A673 (cell line): Measurements from ENCODE around the gene STYXL1. TPM values are rescaled to one million over a fixed set of nuclear protein-coding genes. Genes with fewer than 3 reads are reported as not detected.

Experiments
- BruUV-seq: library from RNA; stranded (reverse); fragments of 400-500 nt; replicated peaks from 2 replicates; lab custom pipeline; 2021; lab: Mats Ljungman, UMichigan
- CTCF ChIA-PET: fragments of 300-600 bp; sonication (Branson Sonifier 250); formaldehyde crosslinking; loops from one replicate; lab custom pipeline; 2022; ENCODE audit warnings: antibody characterized with exemption; lab: Charles Lee
- POLR2A ChIA-PET: fragments of 300-600 bp; sonication (Branson Sonifier 250); formaldehyde crosslinking; loops from one replicate; lab custom pipeline; 2022; ENCODE audit warnings: antibody characterized with exemption; ENCODE audit not compliant: low non-redundant PET; lab: Charles Lee
- DNase-seq: peaks from one replicate; pipeline ENCODE4 v3.0.0-alpha.2; 2015; ENCODE audit warnings: low spot score
- H3K27ac ChIP-seq: fragments of 200-600 bp; sonication (generic); 2 replicates; pipeline ENCODE4 v1.5.1; 2016; ENCODE audit warnings: mixed run types, low read depth, mild to moderate bottlenecking, mixed read lengths, antibody characterized with exemption, low read length; ENCODE audit not compliant: poor library complexity, severe bottlenecking
- H3K27me3 ChIP-seq: fragments of 200-600 bp; sonication (generic); replicated peaks from 2 replicates; pipeline ENCODE4 v1.6.1; 2017; ENCODE audit warnings: mixed run types, low read depth, mild to moderate bottlenecking, mixed read lengths, antibody characterized with exemption, low read length; ENCODE audit not compliant: insufficient read depth, poor library complexity
- H3K36me3 ChIP-seq: fragments of 200-600 bp; sonication (generic); 2 replicates; pipeline ENCODE4 v1.6.1; 2016; ENCODE audit warnings: mixed run types, mild to moderate bottlenecking, mixed read lengths, antibody characterized with exemption, low read length; ENCODE audit not compliant: insufficient read depth, poor library complexity, severe bottlenecking
- H3K4me1 ChIP-seq: fragments of 200-600 bp; sonication (generic); 2 replicates; pipeline ENCODE4 v1.6.1; 2017; ENCODE audit warnings: mixed run types, mild to moderate bottlenecking, mixed read lengths, antibody characterized with exemption, low read length; ENCODE audit not compliant: insufficient read depth, poor library complexity, severe bottlenecking
- H3K4me3 ChIP-seq: fragments of 200-600 bp; sonication (generic); 2 replicates; pipeline ENCODE4 v1.5.1; 2016; ENCODE audit warnings: low read depth, mixed run types, mild to moderate bottlenecking, mixed read lengths, low read length; ENCODE audit not compliant: poor library complexity, severe bottlenecking
- H3K9me3 ChIP-seq: fragments of 200-600 bp; sonication (generic); 2 replicates; pipeline ENCODE4 v1.6.1; 2016; ENCODE audit warnings: mixed run types, low read depth, mild to moderate bottlenecking, mixed read lengths, antibody characterized with exemption, low read length; ENCODE audit not compliant: poor library complexity, severe bottlenecking
- EZH2 ChIP-seq: fragments of 200-600 bp; sonication (generic); IDR thresholded peaks from 2 replicates; pipeline ENCODE4 v1.6.1; 2017; ENCODE audit warnings: borderline replicate concordance, low read depth, mild to moderate bottlenecking, mixed read lengths, antibody characterized with exemption, low read length; ENCODE audit not compliant: poor library complexity, severe bottlenecking
- intact Hi-C: fragments of 100-400 bp; cut with micrococcal nuclease; formaldehyde crosslinking; loops from one replicate; pipeline ENCODE4 v1.10.0; 2022; ENCODE audit not compliant: unreplicated experiment
- total RNA-seq: library from RNA; stranded (reverse); gene quantifications from 2 replicates; pipeline ENCODE4 v1.2.3, GENCODE V29; 2021
- TF ChIP-seq, protein P1 (sequence below): fragments of 300-800, 200-600 bp; sonication (generic); conservative IDR thresholded peaks from 2 replicates; pipeline ENCODE4 v1.5.1; 2017; ENCODE audit warnings: low read depth, mild to moderate bottlenecking, antibody characterized with exemption, low read length, moderate library complexity, mixed read lengths

STYXL1 gene
- total RNA-seq, 1 experiment from 2014 or later, result 36.3 TPM

GRCh38 chr7:75984130-75985008, 63.4 kb downstream of the STYXL1 start:
- no peak overlapping the region for H3K27ac ChIP-seq
- intact Hi-C loops, result no loop called here

GRCh38 chr7:75983471-75984129, 64.2 kb downstream of the STYXL1 start:
- no peak overlapping the region for H3K4me3 ChIP-seq

More at GRCh38 chr7:75984130-75985008, 63.4 kb downstream of the STYXL1 start:
- DNase-seq, result no peak
- H3K4me1 ChIP-seq, result no peaks in the 10 kb centered on the region
- ChIA-PET CTCF (no interaction called here), POLR2A (interaction anchor here (0.6 kb wide), 1 partner anchor 1393 kb away, joined by 3 read pairs; no protein-coding TSS in a partner anchor)
- BruUV-seq, result no TSS peak
- H3K9me3 ChIP-seq, result no peaks in the 10 kb centered on the region
- no peak for TF ChIP-seq EZH2
- TF ChIP-seq, protein P1, sequence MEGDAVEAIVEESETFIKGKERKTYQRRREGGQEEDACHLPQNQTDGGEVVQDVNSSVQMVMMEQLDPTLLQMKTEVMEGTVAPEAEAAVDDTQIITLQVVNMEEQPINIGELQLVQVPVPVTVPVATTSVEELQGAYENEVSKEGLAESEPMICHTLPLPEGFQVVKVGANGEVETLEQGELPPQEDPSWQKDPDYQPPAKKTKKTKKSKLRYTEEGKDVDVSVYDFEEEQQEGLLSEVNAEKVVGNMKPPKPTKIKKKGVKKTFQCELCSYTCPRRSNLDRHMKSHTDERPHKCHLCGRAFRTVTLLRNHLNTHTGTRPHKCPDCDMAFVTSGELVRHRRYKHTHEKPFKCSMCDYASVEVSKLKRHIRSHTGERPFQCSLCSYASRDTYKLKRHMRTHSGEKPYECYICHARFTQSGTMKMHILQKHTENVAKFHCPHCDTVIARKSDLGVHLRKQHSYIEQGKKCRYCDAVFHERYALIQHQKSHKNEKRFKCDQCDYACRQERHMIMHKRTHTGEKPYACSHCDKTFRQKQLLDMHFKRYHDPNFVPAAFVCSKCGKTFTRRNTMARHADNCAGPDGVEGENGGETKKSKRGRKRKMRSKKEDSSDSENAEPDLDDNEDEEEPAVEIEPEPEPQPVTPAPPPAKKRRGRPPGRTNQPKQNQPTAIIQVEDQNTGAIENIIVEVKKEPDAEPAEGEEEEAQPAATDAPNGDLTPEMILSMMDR, result no peak
- H3K36me3 ChIP-seq, result peaks cover 34% of the 10 kb centered on the region
- H3K4me3 ChIP-seq, result no peak overlapping the region
- no peaks in the 10 kb centered on the region for H3K27me3 ChIP-seq

DNA sequence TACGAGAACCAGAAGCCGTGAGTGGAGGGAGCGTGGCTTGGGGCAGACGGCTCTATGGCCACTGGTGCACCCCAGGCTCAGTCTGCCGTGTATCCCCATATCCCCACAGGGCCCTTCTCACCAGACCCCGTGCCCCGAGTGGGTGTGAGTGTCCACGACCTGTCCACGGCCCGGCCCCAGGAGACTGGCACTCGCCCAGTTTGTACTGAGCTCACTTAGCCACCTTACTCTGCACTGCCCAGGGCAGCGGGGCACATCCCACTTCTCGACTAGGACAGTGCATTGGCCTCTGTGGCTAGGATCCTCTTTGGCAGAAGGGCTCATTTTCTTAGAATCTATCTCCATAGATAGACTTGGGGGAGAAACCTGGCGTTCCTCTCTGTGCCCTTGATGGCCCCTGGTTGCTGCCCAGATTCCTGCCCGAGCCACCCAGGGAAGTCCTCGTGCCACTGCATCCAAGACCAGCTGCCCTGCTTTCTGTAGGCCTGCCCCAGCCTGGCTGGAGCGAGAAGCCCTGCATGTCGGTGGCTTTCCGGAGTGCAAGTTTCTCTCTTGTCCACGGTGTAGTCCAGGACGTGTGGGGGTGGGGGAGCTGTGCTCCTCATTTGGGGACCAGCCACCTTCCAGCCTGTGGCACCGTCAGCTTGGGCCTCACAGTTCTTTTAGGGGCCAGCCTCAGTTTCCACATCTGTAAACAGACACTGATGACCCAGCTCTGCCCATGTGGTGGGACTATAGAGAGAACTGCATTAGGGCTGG, 65.3 kb downstream of the STYXL1 start:
- H3K27ac ChIP-seq, result no peak overlapping the region
- no peak overlapping the region for H3K4me3 ChIP-seq
- intact Hi-C loops, result no loop called here
- TF ChIP-seq, protein P1, result no peak
- TF ChIP-seq EZH2, result no peak
- POLR2A ChIA-PET, result no interaction called here
- peaks cover 34% of the 10 kb centered on the region for H3K36me3 ChIP-seq
- H3K9me3 ChIP-seq, result no peaks in the 10 kb centered on the region
- DNase-seq, result no peak
- BruUV-seq, result no TSS peak
- no peaks in the 10 kb centered on the region for H3K4me1 ChIP-seq
- no peaks in the 10 kb centered on the region for H3K27me3 ChIP-seq
- CTCF ChIA-PET, result no interaction called here

More at GRCh38 chr7:75983471-75984129, 64.2 kb downstream of the STYXL1 start:
- Histone ChIP-seq H3K36me3 (peaks cover 34% of the 10 kb centered on the region), H3K9me3 (no peaks in the 10 kb centered on the region), H3K4me1 (no peaks in the 10 kb centered on the region), H3K27ac (no peak overlapping the region), H3K27me3 (no peaks in the 10 kb centered on the region)
- ChIA-PET POLR2A (no interaction called here), CTCF (no interaction called here)
- intact Hi-C loops, result no loop called here
- no peak for TF ChIP-seq EZH2
- TF ChIP-seq, protein P1, result no peak
- DNase-seq, result no peak
- no TSS peak for BruUV-seq
